Measurements from ENCODE around the gene TSPAN17. TPM values are rescaled to one million over a fixed set of nuclear protein-coding genes. Genes with fewer than 3 reads are reported as not detected.
A peak's percentile ranks its signal among the peaks of the same experiment; 100 is the strongest.

The TSPAN17 gene
- total RNA-seq, 1 donor from 2014 or later, result 49.8 TPM

DNA sequence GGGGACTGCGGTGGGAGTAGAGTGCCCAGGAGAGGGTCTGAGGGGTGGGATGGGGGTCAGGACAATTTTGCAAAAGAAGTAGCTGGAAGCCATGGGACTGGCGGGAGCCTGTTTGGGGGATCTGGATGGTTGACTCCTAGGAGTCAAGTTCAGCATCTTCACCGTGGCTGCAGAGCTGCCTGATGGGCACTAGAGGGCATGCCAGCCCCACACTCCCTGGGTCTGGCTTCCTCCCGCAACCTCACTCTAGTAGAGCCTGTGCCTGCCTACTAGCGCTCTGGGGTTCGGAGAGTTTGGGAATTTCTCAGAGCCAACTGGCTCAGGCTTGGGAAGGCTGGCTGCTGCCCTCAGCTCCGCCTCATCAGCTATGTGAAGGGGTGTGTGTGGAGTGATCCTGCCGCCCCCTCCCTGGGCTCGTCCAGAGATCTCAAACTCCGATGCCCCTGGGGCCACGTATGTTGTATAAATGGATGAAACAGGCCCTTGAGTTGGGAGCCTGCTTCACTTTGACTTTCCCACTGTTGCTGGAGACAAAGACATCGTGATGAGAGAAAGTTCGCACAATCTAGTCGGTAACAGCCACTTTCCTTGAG lies 10.8 kb downstream of the TSPAN17 start:
- Mint-ChIP-seq H3K9me3 (ENCODE audit: low read depth) (no peaks in the 10 kb centered on the region), H3K36me3 (ENCODE audit: low read depth) (peaks cover 4% of the 10 kb centered on the region), H3K27ac (ENCODE audit: unreplicated experiment) (no peak overlapping the region), H3K4me1 (ENCODE audit: low read depth) (peaks cover 4% of the 10 kb centered on the region), H3K4me3 (ENCODE audit: unreplicated experiment) (no peak overlapping the region), H3K27me3 (ENCODE audit: low read depth) (no peaks in the 10 kb centered on the region)
- DNase-seq (ENCODE audit: low spot score), result no peak
- TF ChIP-seq, protein P1, sequence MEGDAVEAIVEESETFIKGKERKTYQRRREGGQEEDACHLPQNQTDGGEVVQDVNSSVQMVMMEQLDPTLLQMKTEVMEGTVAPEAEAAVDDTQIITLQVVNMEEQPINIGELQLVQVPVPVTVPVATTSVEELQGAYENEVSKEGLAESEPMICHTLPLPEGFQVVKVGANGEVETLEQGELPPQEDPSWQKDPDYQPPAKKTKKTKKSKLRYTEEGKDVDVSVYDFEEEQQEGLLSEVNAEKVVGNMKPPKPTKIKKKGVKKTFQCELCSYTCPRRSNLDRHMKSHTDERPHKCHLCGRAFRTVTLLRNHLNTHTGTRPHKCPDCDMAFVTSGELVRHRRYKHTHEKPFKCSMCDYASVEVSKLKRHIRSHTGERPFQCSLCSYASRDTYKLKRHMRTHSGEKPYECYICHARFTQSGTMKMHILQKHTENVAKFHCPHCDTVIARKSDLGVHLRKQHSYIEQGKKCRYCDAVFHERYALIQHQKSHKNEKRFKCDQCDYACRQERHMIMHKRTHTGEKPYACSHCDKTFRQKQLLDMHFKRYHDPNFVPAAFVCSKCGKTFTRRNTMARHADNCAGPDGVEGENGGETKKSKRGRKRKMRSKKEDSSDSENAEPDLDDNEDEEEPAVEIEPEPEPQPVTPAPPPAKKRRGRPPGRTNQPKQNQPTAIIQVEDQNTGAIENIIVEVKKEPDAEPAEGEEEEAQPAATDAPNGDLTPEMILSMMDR (IDR thresholded peaks at IDR 0.05), result peak; percentile 84

DNA sequence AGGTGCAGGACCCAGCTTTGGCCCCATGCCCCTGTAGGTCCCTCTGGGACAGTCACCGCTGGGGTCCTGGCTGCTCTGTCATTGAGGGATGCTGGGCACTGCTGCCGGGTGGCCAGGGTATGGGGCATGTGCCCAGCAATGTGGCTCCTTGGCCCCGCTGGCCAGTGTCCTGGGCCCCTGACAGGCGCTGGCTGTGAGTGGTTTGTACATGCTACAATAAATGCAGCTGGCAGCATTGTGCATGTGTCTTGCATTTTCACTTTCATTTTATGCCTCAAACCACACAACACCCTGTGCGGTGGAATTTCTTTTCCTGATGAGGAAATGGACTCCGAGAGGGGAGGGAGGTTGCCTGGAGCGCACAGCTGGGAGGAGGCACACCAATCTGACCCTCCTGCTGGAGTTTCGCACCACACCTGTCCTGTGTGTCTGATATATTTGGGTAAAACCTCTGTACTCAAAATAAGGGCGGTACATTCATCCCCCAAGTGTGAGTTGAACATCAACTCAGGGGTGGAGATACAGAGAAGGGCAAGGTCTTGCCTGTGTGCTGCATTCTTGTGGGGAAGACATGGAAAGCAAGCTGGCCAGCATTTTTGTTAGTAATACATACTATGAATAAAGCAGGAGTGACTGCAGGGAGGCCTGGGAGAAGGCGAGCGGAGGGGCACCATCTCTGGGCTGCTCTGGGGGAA lies 11.7 kb downstream of the TSPAN17 start:
- Mint-ChIP-seq H3K9me3 (ENCODE audit: low read depth) (no peaks in the 10 kb centered on the region), H3K4me1 (ENCODE audit: low read depth) (no peaks in the 10 kb centered on the region), H3K27ac (ENCODE audit: unreplicated experiment) (no peak overlapping the region), H3K27me3 (ENCODE audit: low read depth) (peaks cover 5% of the 10 kb centered on the region), H3K36me3 (ENCODE audit: low read depth) (no peaks in the 10 kb centered on the region), H3K4me3 (ENCODE audit: unreplicated experiment) (no peak overlapping the region)
- DNase-seq (ENCODE audit: low spot score), result no peak
- TF ChIP-seq, protein P1 (IDR thresholded peaks at IDR 0.05), result no peak

DNA sequence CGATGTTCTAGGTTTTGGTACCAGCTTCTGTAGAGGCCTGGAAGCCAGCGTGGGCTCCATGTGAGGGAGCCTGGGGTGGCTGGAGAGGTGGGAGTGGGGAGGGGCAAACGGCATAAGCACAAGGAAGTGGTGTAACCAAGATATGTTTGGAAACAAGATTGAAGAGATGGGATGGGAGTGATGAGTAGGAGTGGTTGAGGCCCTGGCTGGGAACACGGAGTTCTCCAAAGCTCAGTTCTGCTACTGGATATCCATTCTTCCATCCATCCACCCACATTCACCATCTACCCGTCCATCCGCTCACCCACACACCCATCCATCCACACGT lies 12.2 kb downstream of the TSPAN17 start:
- Mint-ChIP-seq H3K36me3 (ENCODE audit: low read depth) (no peaks in the 10 kb centered on the region), H3K4me3 (ENCODE audit: unreplicated experiment) (no peak overlapping the region)

DNA sequence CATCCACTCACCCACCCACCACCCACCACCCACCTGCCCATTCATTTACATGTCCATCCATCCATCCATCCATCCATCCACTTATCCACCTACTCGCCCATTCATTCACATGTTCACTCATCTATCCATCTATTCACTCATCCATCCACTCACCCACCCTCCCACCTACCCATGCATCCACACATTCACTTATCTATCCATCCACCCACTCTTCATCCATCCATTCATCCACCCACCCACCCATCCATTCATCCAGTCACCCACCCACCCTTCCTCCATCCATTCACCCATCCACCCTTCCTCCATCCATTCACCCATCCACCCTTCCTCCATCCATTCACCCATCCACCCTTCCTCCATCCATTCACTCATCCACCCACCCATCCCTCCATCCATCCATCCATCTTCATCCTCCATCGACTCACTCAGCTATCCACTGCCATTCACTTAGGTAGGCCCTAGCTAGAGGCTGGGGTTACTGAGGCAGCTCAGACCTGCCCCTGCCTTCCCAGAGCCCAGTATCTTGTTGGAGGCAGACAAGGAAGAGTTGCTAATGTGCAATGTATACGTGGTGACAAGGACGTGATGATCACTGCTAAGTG lies 12.7 kb downstream of the TSPAN17 start:
- TF ChIP-seq, protein P1 (IDR thresholded peaks at IDR 0.05), result no peak
- Mint-ChIP-seq H3K9me3 (ENCODE audit: low read depth) (no peaks in the 10 kb centered on the region), H3K4me1 (ENCODE audit: low read depth) (no peaks in the 10 kb centered on the region), H3K27me3 (ENCODE audit: low read depth) (peaks cover 11% of the 10 kb centered on the region), H3K27ac (ENCODE audit: unreplicated experiment) (no peak overlapping the region), H3K4me3 (ENCODE audit: unreplicated experiment) (no peak overlapping the region), H3K36me3 (ENCODE audit: low read depth) (no peaks in the 10 kb centered on the region)
- DNase-seq (ENCODE audit: low spot score), result no peak

More for the DNA sequence above, 12.2 kb downstream of the TSPAN17 start:
- Mint-ChIP-seq H3K27ac (ENCODE audit: unreplicated experiment) (no peak overlapping the region), H3K9me3 (ENCODE audit: low read depth) (no peaks in the 10 kb centered on the region), H3K4me1 (ENCODE audit: low read depth) (no peaks in the 10 kb centered on the region), H3K27me3 (ENCODE audit: low read depth) (peaks cover 10% of the 10 kb centered on the region)
- TF ChIP-seq, protein P1 (IDR thresholded peaks at IDR 0.05), result no peak
- no peak for DNase-seq (ENCODE audit: low spot score)

DNA sequence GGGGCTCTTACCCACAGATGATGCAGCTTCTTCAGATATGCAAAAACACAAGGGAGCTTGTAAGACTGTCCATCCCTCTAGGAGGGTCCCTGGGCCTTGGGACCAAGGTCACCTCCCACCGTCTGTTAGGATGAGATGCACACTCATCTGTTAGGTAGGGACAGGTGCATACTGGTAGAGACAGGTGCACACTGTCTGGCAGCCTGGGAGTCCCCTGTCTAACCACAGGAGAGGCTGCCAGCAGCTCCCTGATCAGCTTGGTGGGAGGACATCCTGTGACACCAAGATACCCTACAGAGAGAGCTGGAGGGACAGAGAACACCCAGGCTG lies 13.2 kb downstream of the TSPAN17 start:
- Mint-ChIP-seq H3K9me3 (ENCODE audit: low read depth) (no peaks in the 10 kb centered on the region), H3K36me3 (ENCODE audit: low read depth) (no peaks in the 10 kb centered on the region), H3K27me3 (ENCODE audit: low read depth) (peaks cover 14% of the 10 kb centered on the region), H3K4me1 (ENCODE audit: low read depth) (no peaks in the 10 kb centered on the region), H3K27ac (ENCODE audit: unreplicated experiment) (no peak overlapping the region), H3K4me3 (ENCODE audit: unreplicated experiment) (no peak overlapping the region)
- TF ChIP-seq, protein P1 (IDR thresholded peaks at IDR 0.05), result no peak
- no peak for DNase-seq (ENCODE audit: low spot score)
